Measurements from ENCODE around the gene CDH3. TPM values are rescaled to one million over a fixed set of nuclear protein-coding genes. Genes with fewer than 3 reads are reported as not detected.

CDH3 gene
- total and polyA plus RNA-seq, 2 of the 13 experiments (the other 11 are each of a cell fraction or from before 2014, with no cell fraction given) = 0.11 TPM; not detected in 1

DNA sequence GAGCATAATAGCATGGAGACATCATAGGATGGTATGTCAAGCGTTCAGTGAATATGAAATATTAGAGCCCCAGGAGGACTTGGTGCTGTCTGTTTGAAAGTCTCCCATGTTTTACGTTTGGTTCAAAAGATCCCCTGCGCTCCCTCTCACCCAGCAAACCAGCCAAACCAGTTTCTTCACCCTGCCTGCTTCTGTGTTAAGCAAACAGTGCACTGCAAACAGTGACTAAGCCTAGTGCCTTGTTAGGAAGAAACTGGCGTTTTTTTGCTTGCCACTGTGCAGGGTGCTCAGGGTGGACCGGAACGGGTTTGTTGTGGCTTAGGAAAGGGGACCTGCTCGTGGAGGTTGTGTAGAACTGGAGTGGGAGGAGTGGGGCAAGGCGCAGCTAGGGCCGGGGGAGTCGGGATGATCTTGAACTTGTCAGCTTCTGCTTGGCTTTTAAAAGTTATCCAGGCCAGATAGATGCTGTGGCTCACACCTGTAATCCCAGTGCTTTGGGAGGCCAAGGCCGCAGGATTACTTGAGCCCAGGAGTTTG is 99.7 kb downstream of the CDH3 start (continued):
- TF ChIP-seq ZNF816 (CRISPR knock-in tag; IDR thresholded peaks at IDR 0.05; ENCODE audit: borderline replicate concordance) = peak; percentile 93
- 0 out of 2 replicates have a peak, but pooled peaks have one; percentile 41 for TF ChIP-seq NFE2 (CRISPR knock-in tag; IDR thresholded peaks at IDR 0.05)
- peak; percentile 99 for TF ChIP-seq DPF2 (CRISPR knock-in tag; IDR thresholded peaks at IDR 0.05; ENCODE audit: borderline replicate concordance, low read depth)
- TF ChIP-seq SRSF4 (IDR thresholded peaks at IDR 0.05; ENCODE audit: low read depth, low read length, poor library complexity, severe bottlenecking) = no peak
- no peak for TF ChIP-seq SCMH1 (CRISPR knock-in tag; IDR thresholded peaks at IDR 0.05; ENCODE audit: borderline replicate concordance)
- peak; percentile 80; the same call in 1 of the 2 replicates for TF ChIP-seq KMT2A (CRISPR knock-in tag; IDR thresholded peaks at IDR 0.05)
- TF ChIP-seq SRF (IDR thresholded peaks at IDR 0.05; ENCODE audit: low read depth, low read length) = peak; percentile 96
- TF ChIP-seq ZNF543 (CRISPR knock-in tag; IDR thresholded peaks at IDR 0.05) = peak; percentile 62; the same call in 1 of the 2 replicates
- TF ChIP-seq KAT8 (CRISPR knock-in tag; IDR thresholded peaks at IDR 0.05) = peak; percentile 84; the same call in 1 of the 2 replicates
- TF ChIP-seq, protein P1, sequence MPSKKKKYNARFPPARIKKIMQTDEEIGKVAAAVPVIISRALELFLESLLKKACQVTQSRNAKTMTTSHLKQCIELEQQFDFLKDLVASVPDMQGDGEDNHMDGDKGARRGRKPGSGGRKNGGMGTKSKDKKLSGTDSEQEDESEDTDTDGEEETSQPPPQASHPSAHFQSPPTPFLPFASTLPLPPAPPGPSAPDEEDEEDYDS (CRISPR knock-in tag; IDR thresholded peaks at IDR 0.05) = peak; percentile 81
- peak; percentile 73; the same call in 1 of the 2 replicates for TF ChIP-seq ZNF317 (CRISPR knock-in tag; IDR thresholded peaks at IDR 0.05)
- TF ChIP-seq ZNF460 (CRISPR knock-in tag; IDR thresholded peaks at IDR 0.05; ENCODE audit: borderline replicate concordance) = peak; percentile 86; the same call in 1 of the 2 replicates
- TF ChIP-seq ZBTB3 (CRISPR knock-in tag; IDR thresholded peaks at IDR 0.05; ENCODE audit: borderline replicate concordance, low read depth) = peak; percentile 87; the same call in 1 of the 2 replicates
- TF ChIP-seq ZNF10 (CRISPR knock-in tag; IDR thresholded peaks at IDR 0.05; ENCODE audit: borderline replicate concordance, low read depth) = no peak
- peak; percentile 94 for TF ChIP-seq CEBPG (CRISPR knock-in tag; IDR thresholded peaks at IDR 0.05)
- no peak for TF ChIP-seq ZNF737 (CRISPR knock-in tag; IDR thresholded peaks at IDR 0.05; ENCODE audit: borderline replicate concordance)
- TF ChIP-seq, protein P2, sequence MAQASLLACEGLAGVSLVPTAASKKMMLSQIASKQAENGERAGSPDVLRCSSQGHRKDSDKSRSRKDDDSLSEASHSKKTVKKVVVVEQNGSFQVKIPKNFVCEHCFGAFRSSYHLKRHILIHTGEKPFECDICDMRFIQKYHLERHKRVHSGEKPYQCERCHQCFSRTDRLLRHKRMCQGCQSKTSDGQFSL (CRISPR knock-in tag; IDR thresholded peaks at IDR 0.05) = no peak; the same call in 1 of the 2 replicates
- TF ChIP-seq PHF21A (CRISPR knock-in tag; IDR thresholded peaks at IDR 0.05) = peak; percentile 97
- TF ChIP-seq, protein P3, sequence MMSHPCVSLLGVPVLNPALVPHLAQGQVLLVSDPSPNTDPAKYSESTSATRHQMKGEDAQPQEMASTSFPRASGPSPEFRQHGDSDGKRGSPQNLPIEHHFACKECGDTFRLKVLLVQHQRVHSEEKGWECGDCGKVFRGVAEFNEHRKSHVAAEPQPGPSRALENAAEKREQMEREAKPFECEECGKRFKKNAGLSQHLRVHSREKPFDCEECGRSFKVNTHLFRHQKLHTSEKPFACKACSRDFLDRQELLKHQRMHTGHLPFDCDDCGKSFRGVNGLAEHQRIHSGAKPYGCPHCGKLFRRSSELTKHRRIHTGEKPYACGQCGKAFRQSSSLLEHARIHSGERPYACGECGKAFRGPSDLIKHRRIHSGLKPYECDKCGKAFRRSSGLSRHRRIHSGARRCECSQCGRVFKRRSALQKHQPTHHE (CRISPR knock-in tag; IDR thresholded peaks at IDR 0.05; ENCODE audit: borderline replicate concordance) = 0 out of 2 replicates have a peak, but pooled peaks have one; percentile 39
- no peak for TF ChIP-seq ZFP41 (CRISPR knock-in tag; IDR thresholded peaks at IDR 0.05; ENCODE audit: borderline replicate concordance)
- TF ChIP-seq MIXL1 (CRISPR knock-in tag; IDR thresholded peaks at IDR 0.05) = peak; percentile 95
- TF ChIP-seq ATF1 (CRISPR knock-in tag; IDR thresholded peaks at IDR 0.05) = no peak
- TF ChIP-seq, protein P4, sequence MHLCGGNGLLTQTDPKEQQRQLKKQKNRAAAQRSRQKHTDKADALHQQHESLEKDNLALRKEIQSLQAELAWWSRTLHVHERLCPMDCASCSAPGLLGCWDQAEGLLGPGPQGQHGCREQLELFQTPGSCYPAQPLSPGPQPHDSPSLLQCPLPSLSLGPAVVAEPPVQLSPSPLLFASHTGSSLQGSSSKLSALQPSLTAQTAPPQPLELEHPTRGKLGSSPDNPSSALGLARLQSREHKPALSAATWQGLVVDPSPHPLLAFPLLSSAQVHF (CRISPR knock-in tag; IDR thresholded peaks at IDR 0.05) = no peak
- TF ChIP-seq STAG1 (CRISPR knock-in tag; IDR thresholded peaks at IDR 0.05) = peak; percentile 50
- TF ChIP-seq, protein P5, sequence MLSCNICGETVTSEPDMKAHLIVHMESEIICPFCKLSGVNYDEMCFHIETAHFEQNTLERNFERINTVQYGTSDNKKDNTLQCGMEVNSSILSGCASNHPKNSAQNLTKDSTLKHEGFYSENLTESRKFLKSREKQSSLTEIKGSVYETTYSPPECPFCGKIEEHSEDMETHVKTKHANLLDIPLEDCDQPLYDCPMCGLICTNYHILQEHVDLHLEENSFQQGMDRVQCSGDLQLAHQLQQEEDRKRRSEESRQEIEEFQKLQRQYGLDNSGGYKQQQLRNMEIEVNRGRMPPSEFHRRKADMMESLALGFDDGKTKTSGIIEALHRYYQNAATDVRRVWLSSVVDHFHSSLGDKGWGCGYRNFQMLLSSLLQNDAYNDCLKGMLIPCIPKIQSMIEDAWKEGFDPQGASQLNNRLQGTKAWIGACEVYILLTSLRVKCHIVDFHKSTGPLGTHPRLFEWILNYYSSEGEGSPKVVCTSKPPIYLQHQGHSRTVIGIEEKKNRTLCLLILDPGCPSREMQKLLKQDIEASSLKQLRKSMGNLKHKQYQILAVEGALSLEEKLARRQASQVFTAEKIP (CRISPR knock-in tag; IDR thresholded peaks at IDR 0.05; ENCODE audit: borderline replicate concordance) = no peak
- peak; percentile 61; the same call in 1 of the 2 replicates for TF ChIP-seq ZNF652 (CRISPR knock-in tag; IDR thresholded peaks at IDR 0.05; ENCODE audit: borderline replicate concordance, low read depth)
- TF ChIP-seq NFATC3 (CRISPR knock-in tag; IDR thresholded peaks at IDR 0.05) = no peak
- no peak for TF ChIP-seq SMAD9 (CRISPR knock-in tag; IDR thresholded peaks at IDR 0.05)
